ENCODE measurements around the gene MYO1D.

Gene MYO1D

DNA sequence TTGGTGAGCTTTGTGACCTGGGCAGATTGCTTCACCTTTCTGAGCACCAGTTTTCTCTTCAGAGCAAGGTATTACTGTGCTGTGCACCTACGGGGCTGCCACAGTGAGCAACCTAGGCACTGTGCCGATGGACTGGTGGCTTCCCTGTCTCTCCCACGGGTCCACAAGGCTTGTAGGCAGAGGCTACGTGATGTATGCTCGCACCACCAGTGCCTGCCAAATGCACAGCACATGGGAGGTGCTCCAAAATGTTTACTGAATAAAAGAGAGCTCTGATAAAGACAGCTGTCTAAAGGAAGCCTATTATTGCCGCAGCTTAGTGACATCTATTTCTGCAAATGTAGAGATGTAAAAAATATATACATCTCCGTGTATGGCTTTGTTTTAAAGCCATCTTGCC is 251.0 kb downstream of the MYO1D start:
- TF ChIP-seq, protein P1, sequence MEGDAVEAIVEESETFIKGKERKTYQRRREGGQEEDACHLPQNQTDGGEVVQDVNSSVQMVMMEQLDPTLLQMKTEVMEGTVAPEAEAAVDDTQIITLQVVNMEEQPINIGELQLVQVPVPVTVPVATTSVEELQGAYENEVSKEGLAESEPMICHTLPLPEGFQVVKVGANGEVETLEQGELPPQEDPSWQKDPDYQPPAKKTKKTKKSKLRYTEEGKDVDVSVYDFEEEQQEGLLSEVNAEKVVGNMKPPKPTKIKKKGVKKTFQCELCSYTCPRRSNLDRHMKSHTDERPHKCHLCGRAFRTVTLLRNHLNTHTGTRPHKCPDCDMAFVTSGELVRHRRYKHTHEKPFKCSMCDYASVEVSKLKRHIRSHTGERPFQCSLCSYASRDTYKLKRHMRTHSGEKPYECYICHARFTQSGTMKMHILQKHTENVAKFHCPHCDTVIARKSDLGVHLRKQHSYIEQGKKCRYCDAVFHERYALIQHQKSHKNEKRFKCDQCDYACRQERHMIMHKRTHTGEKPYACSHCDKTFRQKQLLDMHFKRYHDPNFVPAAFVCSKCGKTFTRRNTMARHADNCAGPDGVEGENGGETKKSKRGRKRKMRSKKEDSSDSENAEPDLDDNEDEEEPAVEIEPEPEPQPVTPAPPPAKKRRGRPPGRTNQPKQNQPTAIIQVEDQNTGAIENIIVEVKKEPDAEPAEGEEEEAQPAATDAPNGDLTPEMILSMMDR (IDR thresholded peaks at IDR 0.05; ENCODE audit: low read depth, low read length): no peak
- DNase-seq (ENCODE audit: low read depth in 2 of 2): no peak
- no peak overlapping the region for H3K4me3 ChIP-seq (replicated peaks in 1 of 2; ENCODE audit: low read depth in 2 of 2, low read length in 2 of 2)

DNA sequence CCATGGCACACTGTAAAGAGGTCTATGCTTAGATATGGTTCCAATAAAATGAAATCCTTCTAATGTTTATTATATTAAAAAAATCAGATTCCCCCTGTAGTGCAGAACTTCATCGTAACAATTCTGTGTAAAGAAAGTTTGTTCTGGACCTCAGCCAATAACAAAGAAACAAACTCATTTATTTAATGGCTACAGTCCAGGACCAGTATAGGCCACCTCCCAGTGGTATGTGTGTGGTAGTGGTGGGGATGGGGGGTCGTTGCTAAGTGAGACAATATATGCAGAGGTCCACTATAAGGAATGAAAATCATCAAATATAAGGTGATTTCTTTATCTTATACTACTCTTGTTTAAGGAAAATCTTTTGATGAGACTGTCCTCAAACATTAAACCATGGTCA is 253.7 kb downstream of the MYO1D start:
- DNase-seq (ENCODE audit: low read depth in 2 of 2): peak in 1 of 2 donors; percentile 9
- no peak overlapping the region for H3K4me3 ChIP-seq (replicated peaks in 1 of 2; ENCODE audit: low read depth in 2 of 2, low read length in 2 of 2)
- TF ChIP-seq, protein P1 (IDR thresholded peaks at IDR 0.05; ENCODE audit: low read depth, low read length): no peak

DNA sequence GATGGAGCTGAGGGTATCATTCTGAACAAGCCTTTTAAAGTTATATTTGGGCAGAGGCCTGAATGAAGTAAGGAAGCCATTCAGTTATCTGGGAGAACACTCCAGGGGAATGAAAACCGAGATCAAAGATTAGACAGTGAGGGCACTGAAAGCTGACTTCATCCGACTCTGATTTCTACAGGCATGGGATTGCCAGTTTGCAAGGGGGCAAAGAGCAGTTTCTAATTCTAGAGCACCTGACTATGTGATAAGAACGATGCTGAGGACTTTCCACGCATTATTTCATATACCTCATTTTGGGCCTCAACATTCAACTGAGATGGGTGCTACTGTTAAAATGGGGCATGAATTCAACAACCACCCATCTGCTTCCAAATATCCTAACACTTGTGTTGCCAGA is 254.4 kb downstream of the MYO1D start:
- no peak for DNase-seq (ENCODE audit: low read depth in 2 of 2)
- no peak overlapping the region for H3K4me3 ChIP-seq (replicated peaks in 1 of 2; ENCODE audit: low read depth in 2 of 2, low read length in 2 of 2)
- TF ChIP-seq, protein P1 (IDR thresholded peaks at IDR 0.05; ENCODE audit: low read depth, low read length): no peak

DNA sequence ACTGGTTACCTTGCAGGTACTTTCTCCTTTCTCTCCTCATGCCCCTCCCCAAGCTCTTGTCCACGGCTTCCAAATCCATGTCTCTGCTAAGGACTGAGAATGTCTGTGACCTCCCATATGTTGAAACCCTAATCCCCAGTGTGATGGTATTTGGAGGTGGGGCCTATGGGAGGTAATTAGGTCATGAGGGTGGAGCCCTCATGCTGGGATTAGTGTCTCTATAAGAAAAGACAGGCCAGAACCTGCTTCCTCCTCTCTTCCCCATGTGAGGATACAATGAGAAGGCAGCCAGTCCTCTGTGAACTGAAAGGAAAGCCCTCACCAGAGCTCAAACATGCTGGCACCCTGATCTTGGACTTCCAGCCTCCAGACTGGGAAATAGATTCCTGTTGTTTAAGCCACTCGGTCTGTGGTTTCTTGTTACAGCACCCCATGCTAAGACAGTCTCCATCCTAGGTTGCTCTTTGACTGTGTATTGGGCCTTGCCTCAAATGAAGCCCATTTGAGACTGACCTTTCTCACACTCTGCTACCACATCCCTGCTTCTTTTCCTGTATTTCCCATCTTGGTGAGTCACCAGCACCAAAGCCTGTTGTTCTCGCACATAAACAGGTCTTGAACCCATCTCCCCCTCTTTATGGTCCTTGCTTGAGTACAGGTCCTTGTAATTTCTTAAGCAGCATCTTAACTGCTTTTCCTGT is 255.2 kb downstream of the MYO1D start:
- H3K4me3 ChIP-seq (replicated peaks in 1 of 2; ENCODE audit: low read depth in 2 of 2, low read length in 2 of 2): no peak overlapping the region
- TF ChIP-seq, protein P1 (IDR thresholded peaks at IDR 0.05; ENCODE audit: low read depth, low read length): no peak
- DNase-seq (ENCODE audit: low read depth in 2 of 2): peak in 1 of 2 donors; percentile 13

DNA sequence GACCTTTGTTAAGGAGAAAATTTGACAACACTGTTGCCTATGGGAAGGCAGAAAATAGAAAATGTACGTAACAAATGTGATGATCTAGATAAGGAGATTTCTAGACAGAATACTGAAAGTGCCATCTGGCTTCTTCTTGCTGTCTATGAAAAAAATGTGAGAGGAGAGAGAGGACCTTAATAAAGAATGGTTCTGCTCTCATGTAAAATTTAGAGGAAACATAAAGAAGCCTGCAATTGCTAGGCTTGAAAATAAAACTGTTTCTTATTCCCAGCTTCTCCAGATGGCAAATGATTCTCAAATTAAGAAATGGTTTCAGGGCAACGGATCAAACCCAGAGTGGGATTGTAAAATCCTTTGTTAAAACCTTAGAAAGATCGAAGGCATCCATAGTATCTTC is 261.6 kb downstream of the MYO1D start:
- no peak overlapping the region for H3K4me3 ChIP-seq (replicated peaks in 1 of 2; ENCODE audit: low read depth in 2 of 2, low read length in 2 of 2)
- no peak for DNase-seq (ENCODE audit: low read depth in 2 of 2)
- TF ChIP-seq, protein P1 (IDR thresholded peaks at IDR 0.05; ENCODE audit: low read depth, low read length): no peak

DNA sequence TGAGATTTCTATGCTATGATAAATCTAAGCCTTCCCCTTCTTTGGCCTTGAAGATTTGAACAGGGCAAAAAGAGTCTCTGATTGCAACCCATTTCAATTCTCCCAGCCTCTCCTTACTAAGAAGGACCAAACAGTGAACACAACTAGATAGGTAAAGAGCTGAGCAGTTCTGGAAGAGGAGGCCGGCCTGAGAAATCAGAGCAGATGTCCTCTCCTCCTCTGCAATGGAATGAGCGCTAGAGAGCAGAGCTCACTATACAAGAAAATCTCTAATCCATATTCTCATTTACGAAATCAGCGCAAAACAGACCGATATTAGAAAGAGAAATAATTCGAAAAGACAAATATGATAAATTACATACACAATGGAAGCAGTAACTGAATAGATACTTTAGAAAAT is 266.0 kb downstream of the MYO1D start:
- DNase-seq (ENCODE audit: low read depth in 2 of 2): no peak
- TF ChIP-seq, protein P1 (IDR thresholded peaks at IDR 0.05; ENCODE audit: low read depth, low read length): no peak
- H3K4me3 ChIP-seq (replicated peaks in 1 of 2; ENCODE audit: low read depth in 2 of 2, low read length in 2 of 2): no peak overlapping the region
